Hepatocyte (in vitro differentiated cells): ENCODE results near the gene FRAS1.

ENCODE experiments used
- EZH2 ChIP-seq: fragments of 200-600 bp; sonication (generic); IDR thresholded peaks from 2 replicates; pipeline ENCODE4 v1.6.1; 2016; ENCODE audit warnings: antibody characterized with exemption, mild to moderate bottlenecking, borderline replicate concordance
- EZH2phosphoT487 ChIP-seq: fragments of 200-600 bp; sonication (generic); IDR thresholded peaks from one replicate; pipeline ENCODE4 v1.6.1; 2018; ENCODE audit warnings: antibody characterized with exemption, mild to moderate bottlenecking, low read depth, moderate library complexity; ENCODE audit not compliant: unreplicated experiment, severe bottlenecking
- TF ChIP-seq, protein P1 (sequence below): fragments of 200-600 bp; sonication (generic); IDR thresholded peaks from 2 replicates; pipeline ENCODE4 v1.5.1; 2016; ENCODE audit warnings: antibody characterized with exemption, mild to moderate bottlenecking; ENCODE audit not compliant: poor library complexity

- TF ChIP-seq, protein P1, sequence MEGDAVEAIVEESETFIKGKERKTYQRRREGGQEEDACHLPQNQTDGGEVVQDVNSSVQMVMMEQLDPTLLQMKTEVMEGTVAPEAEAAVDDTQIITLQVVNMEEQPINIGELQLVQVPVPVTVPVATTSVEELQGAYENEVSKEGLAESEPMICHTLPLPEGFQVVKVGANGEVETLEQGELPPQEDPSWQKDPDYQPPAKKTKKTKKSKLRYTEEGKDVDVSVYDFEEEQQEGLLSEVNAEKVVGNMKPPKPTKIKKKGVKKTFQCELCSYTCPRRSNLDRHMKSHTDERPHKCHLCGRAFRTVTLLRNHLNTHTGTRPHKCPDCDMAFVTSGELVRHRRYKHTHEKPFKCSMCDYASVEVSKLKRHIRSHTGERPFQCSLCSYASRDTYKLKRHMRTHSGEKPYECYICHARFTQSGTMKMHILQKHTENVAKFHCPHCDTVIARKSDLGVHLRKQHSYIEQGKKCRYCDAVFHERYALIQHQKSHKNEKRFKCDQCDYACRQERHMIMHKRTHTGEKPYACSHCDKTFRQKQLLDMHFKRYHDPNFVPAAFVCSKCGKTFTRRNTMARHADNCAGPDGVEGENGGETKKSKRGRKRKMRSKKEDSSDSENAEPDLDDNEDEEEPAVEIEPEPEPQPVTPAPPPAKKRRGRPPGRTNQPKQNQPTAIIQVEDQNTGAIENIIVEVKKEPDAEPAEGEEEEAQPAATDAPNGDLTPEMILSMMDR, result no peak
- TF ChIP-seq EZH2phosphoT487 (no peak), EZH2 (no peak)
Measured at GRCh38 chr4:78551420-78552351, 494.6 kb downstream of the FRAS1 start, which contains the start of gene ANXA3.
